Measurements from ENCODE around the gene TENM3. TPM values are rescaled to one million over a fixed set of nuclear protein-coding genes. Genes with fewer than 3 reads are reported as not detected.

Gene TENM3
- total and polyA plus RNA-seq, 3 donors from 2014 or later, result 10.9 to 42.7 (median 42.2) TPM

DNA sequence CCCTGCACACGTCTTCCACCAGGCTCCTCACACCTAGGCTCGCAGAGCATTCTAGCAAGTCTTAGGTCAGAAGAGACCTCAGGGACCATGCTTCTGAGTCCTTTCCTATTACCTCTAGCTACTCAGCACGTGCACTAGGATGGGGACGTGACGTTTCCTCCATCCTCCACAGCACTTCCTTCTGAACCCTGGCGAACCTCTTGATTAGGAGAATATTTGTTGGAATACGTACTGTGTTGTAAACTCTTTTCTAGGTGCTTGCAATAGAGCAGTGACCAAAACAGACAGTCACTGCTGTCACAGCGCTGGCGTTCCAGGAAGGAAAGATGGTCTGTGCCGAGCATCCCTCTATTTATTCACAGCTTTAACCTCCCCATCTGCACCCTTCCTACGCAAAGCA lies 12.9 kb upstream of the TENM3 start:
- no peaks in the 10 kb centered on the region for H3K9me3 ChIP-seq
- no peak for DNase-seq
- intact Hi-C loops (cut with DNase I; ENCODE audit: low total_unique reads), result no loop called here

GRCh38 chr4:182231080-182231479 lies 12.1 kb upstream of the TENM3 start:
- H3K36me3 ChIP-seq (ENCODE audit: low read depth, missing control alignments), result no peaks in the 10 kb centered on the region
- H3K27me3 ChIP-seq, result no peaks in the 10 kb centered on the region
- WGBS, 2 donors, result 89 to 94% methylated on average over 4 of the region's 4 CpGs
- no peak overlapping the region for H3K4me3 ChIP-seq
- H3K9me3 ChIP-seq, result no peaks in the 10 kb centered on the region
- no peaks in the 10 kb centered on the region for H3K4me1 ChIP-seq
- no peak overlapping the region for H3K27ac ChIP-seq
- DNase-seq, result no peak
- intact Hi-C loops (cut with DNase I; ENCODE audit: low total_unique reads), result no loop called here
- TF ChIP-seq, protein P1, sequence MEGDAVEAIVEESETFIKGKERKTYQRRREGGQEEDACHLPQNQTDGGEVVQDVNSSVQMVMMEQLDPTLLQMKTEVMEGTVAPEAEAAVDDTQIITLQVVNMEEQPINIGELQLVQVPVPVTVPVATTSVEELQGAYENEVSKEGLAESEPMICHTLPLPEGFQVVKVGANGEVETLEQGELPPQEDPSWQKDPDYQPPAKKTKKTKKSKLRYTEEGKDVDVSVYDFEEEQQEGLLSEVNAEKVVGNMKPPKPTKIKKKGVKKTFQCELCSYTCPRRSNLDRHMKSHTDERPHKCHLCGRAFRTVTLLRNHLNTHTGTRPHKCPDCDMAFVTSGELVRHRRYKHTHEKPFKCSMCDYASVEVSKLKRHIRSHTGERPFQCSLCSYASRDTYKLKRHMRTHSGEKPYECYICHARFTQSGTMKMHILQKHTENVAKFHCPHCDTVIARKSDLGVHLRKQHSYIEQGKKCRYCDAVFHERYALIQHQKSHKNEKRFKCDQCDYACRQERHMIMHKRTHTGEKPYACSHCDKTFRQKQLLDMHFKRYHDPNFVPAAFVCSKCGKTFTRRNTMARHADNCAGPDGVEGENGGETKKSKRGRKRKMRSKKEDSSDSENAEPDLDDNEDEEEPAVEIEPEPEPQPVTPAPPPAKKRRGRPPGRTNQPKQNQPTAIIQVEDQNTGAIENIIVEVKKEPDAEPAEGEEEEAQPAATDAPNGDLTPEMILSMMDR (IDR thresholded peaks at IDR 0.05), result no peak
- no peak for TF ChIP-seq POLR2A (IDR thresholded peaks at IDR 0.05)

More for the DNA sequence above, 12.9 kb upstream of the TENM3 start:
- WGBS, 2 donors, result 93 to 95% methylated on average over 11 of the region's 11 CpGs
- Histone ChIP-seq H3K4me1 (no peaks in the 10 kb centered on the region), H3K27me3 (no peaks in the 10 kb centered on the region), H3K36me3 (ENCODE audit: low read depth, missing control alignments) (no peaks in the 10 kb centered on the region), H3K4me3 (no peak overlapping the region), H3K27ac (no peak overlapping the region)
- TF ChIP-seq, protein P1 (IDR thresholded peaks at IDR 0.05), result no peak
- TF ChIP-seq POLR2A (IDR thresholded peaks at IDR 0.05), result no peak

- H3K4me1 ChIP-seq, result no peaks in the 10 kb centered on the region
- H3K27me3 ChIP-seq, result no peaks in the 10 kb centered on the region
- H3K36me3 ChIP-seq (ENCODE audit: low read depth, missing control alignments), result no peaks in the 10 kb centered on the region
- no peak overlapping the region for H3K4me3 ChIP-seq
- no peak overlapping the region for H3K27ac ChIP-seq
- 88 to 89% methylated on average over 5 of the region's 5 CpGs for WGBS, 2 donors
- intact Hi-C loops (cut with DNase I; ENCODE audit: low total_unique reads), result no loop called here
- no peak for TF ChIP-seq POLR2A (IDR thresholded peaks at IDR 0.05)
- TF ChIP-seq, protein P1 (IDR thresholded peaks at IDR 0.05), result no peak
- no peaks in the 10 kb centered on the region for H3K9me3 ChIP-seq
- no peak for DNase-seq
Measured at GRCh38 chr4:182231496-182231895, 11.7 kb upstream of the TENM3 start.

GRCh38 chr4:182233310-182234090 lies 9.7 kb upstream of the TENM3 start:
- Histone ChIP-seq H3K4me1 (no peaks in the 10 kb centered on the region), H3K4me3 (no peak overlapping the region), H3K27me3 (no peaks in the 10 kb centered on the region), H3K36me3 (ENCODE audit: low read depth, missing control alignments) (no peaks in the 10 kb centered on the region), H3K9me3 (no peaks in the 10 kb centered on the region), H3K27ac (no peak overlapping the region)
- 68 to 78% methylated on average over 12 of the region's 12 CpGs for WGBS, 2 donors
- TF ChIP-seq POLR2A (IDR thresholded peaks at IDR 0.05), result no peak
- TF ChIP-seq, protein P1 (IDR thresholded peaks at IDR 0.05), result no peak
- intact Hi-C loops (cut with DNase I; ENCODE audit: low total_unique reads), result no loop called here
- no peak for DNase-seq

Data from testis (tissue), 3 donors.